Measurements from ENCODE around the gene DRP2. TPM values are rescaled to one million over a fixed set of nuclear protein-coding genes. Genes with fewer than 3 reads are reported as not detected.
"Not testable (repeated sequence)": the region's sequence is repeated elsewhere in the genome, so short reads cannot be mapped to it uniquely, and the experiment has no call there.

Gene DRP2
- total RNA-seq (under 1 TPM in 3 of 7 donors, not detected in 4; 0.09 to 0.17 (median 0.10) TPM), polyA plus RNA-seq (under 1 TPM in 2 of 3 donors, not detected in 1; under 0.01 to 0.02 TPM)
- long read RNA-seq, donor 1, result 0 reads
- long read RNA-seq, donor 2, result 0 reads

GRCh38 chrX:101219116-101219863, at the start of gene DRP2:
TSS of gene DRP2 (plus strand) at chrX:101219786. CDS start at chrX:101231648, 11,862 bp downstream.
- no peak within 1 kb of the TSS for H3K27ac ChIP-seq
- H3K9me3 ChIP-seq, result no peaks in the 10 kb centered on the region
- no peaks in the 10 kb centered on the region for H3K4me1 ChIP-seq
- peaks cover 0 to 14% (median 0%) of the 10 kb centered on the region in 7 donors for H3K27me3 ChIP-seq (replicated peaks in 1 of 7)
- no peak for TF ChIP-seq CTCF (IDR thresholded peaks at IDR 0.05 in 8 of 11, conservative IDR thresholded peaks at IDR 0.05 in 3 of 11)
- no peak for TF ChIP-seq POLR2A (IDR thresholded peaks at IDR 0.05)
- no peak for TF ChIP-seq POLR2AphosphoS5 (IDR thresholded peaks at IDR 0.05)
- DNase-seq, result no peak
- H3K4me3 ChIP-seq, result no peak within 1 kb of the TSS
- WGBS, 5 donors, result 68 to 84% (median 82%) methylated on average over 6 to 7 of the region's 7 CpGs
- intact Hi-C loops (cut with DNase I; ENCODE audit: low total_unique reads), result no loop called here
- no peaks in the 10 kb centered on the region for H3K36me3 ChIP-seq

- H3K9me3 ChIP-seq, result no peaks in the 10 kb centered on the region
- no peak for DNase-seq
- intact Hi-C loops (cut with DNase I; ENCODE audit: low total_unique reads), result no loop called here
- H3K4me1 ChIP-seq, result no peaks in the 10 kb centered on the region
- no peaks in the 10 kb centered on the region for H3K36me3 ChIP-seq
- TF ChIP-seq POLR2A (IDR thresholded peaks at IDR 0.05), result no peak
- TF ChIP-seq POLR2AphosphoS5 (IDR thresholded peaks at IDR 0.05), result no peak
- TF ChIP-seq CTCF (IDR thresholded peaks at IDR 0.05 in 8 of 11, conservative IDR thresholded peaks at IDR 0.05 in 3 of 11), result no peak
- 60 to 78% (median 72%) methylated on average over 4 of the region's 4 CpGs for WGBS, 5 donors
- H3K27me3 ChIP-seq (replicated peaks in 1 of 7), result no peaks in the 10 kb centered on the region
- H3K27ac ChIP-seq, result no peak overlapping the region
- no peak overlapping the region for H3K4me3 ChIP-seq
Observed at GRCh38 chrX:101171883-101172400, 47.6 kb upstream of the DRP2 start.

GRCh38 chrX:101176439-101176838, 43.1 kb upstream of the DRP2 start:
- Histone ChIP-seq H3K9me3 (no peaks in the 10 kb centered on the region), H3K27ac (no peak overlapping the region), H3K4me1 (no peaks in the 10 kb centered on the region), H3K4me3 (no peak overlapping the region), H3K36me3 (no peaks in the 10 kb centered on the region), H3K27me3 (replicated peaks in 1 of 7) (no peaks in the 10 kb centered on the region)
- TF ChIP-seq POLR2A (IDR thresholded peaks at IDR 0.05), result no peak
- TF ChIP-seq CTCF (IDR thresholded peaks at IDR 0.05 in 8 of 11, conservative IDR thresholded peaks at IDR 0.05 in 3 of 11), result no peak
- no peak for TF ChIP-seq POLR2AphosphoS5 (IDR thresholded peaks at IDR 0.05)
- 71 to 96% (median 87%) methylated on average over 3 of the region's 3 CpGs for WGBS, 5 donors
- intact Hi-C loops (cut with DNase I; ENCODE audit: low total_unique reads), result no loop called here
- DNase-seq, result no peak

GRCh38 chrX:101184876-101185275, 34.7 kb upstream of the DRP2 start:
- H3K9me3 ChIP-seq; H3K36me3 ChIP-seq; H3K4me3 ChIP-seq; H3K27ac ChIP-seq; H3K4me1 ChIP-seq; intact Hi-C loops (cut with DNase I; ENCODE audit: low total_unique reads); DNase-seq; H3K27me3 ChIP-seq (replicated peaks in 1 of 7): not testable (repeated sequence)
- WGBS, 5 donors, result 60 to 79% (median 70%) methylated on average over 2 of the region's 2 CpGs

GRCh38 chrX:101187961-101188360, 31.6 kb upstream of the DRP2 start:
- H3K9me3 ChIP-seq; H3K36me3 ChIP-seq; H3K4me1 ChIP-seq; H3K4me3 ChIP-seq; intact Hi-C loops (cut with DNase I; ENCODE audit: low total_unique reads); H3K27ac ChIP-seq; DNase-seq: not testable (repeated sequence)
- WGBS, 5 donors, result 56 to 86% (median 77%) methylated on average over 5 of the region's 5 CpGs
- peaks cover 0 to 20% (median 6%) of the 10 kb centered on the region in 7 donors for H3K27me3 ChIP-seq (replicated peaks in 1 of 7)

Data from spleen (tissue), 13 donors.